SK-N-SH (cell line): ENCODE results near the gene FMN1. TPM values are rescaled to one million over a fixed set of nuclear protein-coding genes. Genes with fewer than 3 reads are reported as not detected.
A peak's percentile ranks its signal among the peaks of the same experiment; 100 is the strongest.

Experiments
- CTCF ChIA-PET: fragments of 300-600, 350-600 bp; formaldehyde crosslinking; extraction: SDS; loops from one replicate; lab custom pipeline; 2021; lab: Yijun Ruan, JAX
- POLR2A ChIA-PET: fragments of 350-600 bp; sonication (Branson Sonifier 250); formaldehyde crosslinking; extraction: SDS; loops from one replicate; lab custom pipeline; 2020; ENCODE audit warnings: antibody characterized with exemption, inconsistent platforms; lab: Yijun Ruan, JAX
- DNase-seq: peaks from one replicate; pipeline ENCODE4 v3.0.0; 2012
- H2AFZ ChIP-seq: fragments of 200-600 bp; sonication (generic); 2 replicates; pipeline ENCODE4 v1.8.1; 2016; ENCODE audit warnings: antibody characterized with exemption, mild to moderate bottlenecking, low read depth
- H3F3A ChIP-seq: fragments of 200-600 bp; sonication (generic); replicated peaks from 2 replicates; pipeline ENCODE3; 2016; ENCODE audit warnings: antibody characterized with exemption, mild to moderate bottlenecking; ENCODE audit not compliant: insufficient read depth
- H3K27ac ChIP-seq, 2 experiments: fragments of 200-500 bp in 1 of 2; fragments of 200-600 bp in 1 of 2; sonication (Bioruptor generic) in 1 of 2; sonication (generic), shearing (Covaris generic) in 1 of 2; 2 replicates each; pipeline versions ENCODE4 v1.5.1 to v1.6.1; 2014 to 2016; ENCODE audit warnings: low read depth in 2 of 2, inconsistent platforms in 1 of 2, low read length in 1 of 2, mild to moderate bottlenecking in 1 of 2, mixed read lengths in 1 of 2
- H3K27me3 ChIP-seq: fragments of 200-600 bp; sonication (generic), shearing (Covaris generic); 2 replicates; pipeline ENCODE4 v1.6.1; 2016; ENCODE audit warnings: mixed run types; ENCODE audit not compliant: insufficient read depth
- H3K36me3 ChIP-seq, 2 experiments: fragments of 200-500 bp in 1 of 2; fragments of 200-600 bp in 1 of 2; sonication (Bioruptor generic) in 1 of 2; sonication (generic) in 1 of 2; replicated peaks in 1 of 2; 2 replicates each; pipeline versions ENCODE3 to v1.5.1; 2014 to 2016; ENCODE audit warnings: low read length in 1 of 2, mild to moderate bottlenecking in 1 of 2; ENCODE audit not compliant: insufficient read depth in 2 of 2, control insufficient read depth in 1 of 2
- H3K4me1 ChIP-seq, 2 experiments: fragments of 200-500 bp in 1 of 2; fragments of 200-600 bp in 1 of 2; sonication (Bioruptor generic) in 1 of 2; sonication (generic), shearing (Covaris generic) in 1 of 2; 2 replicates each; pipeline versions ENCODE4 v1.5.1 to v1.6.1; 2014 to 2016; ENCODE audit warnings: low read depth in 1 of 2, low read length in 1 of 2, mixed run types in 1 of 2; ENCODE audit not compliant: insufficient read depth in 2 of 2, control insufficient read depth in 1 of 2
- H3K4me2 ChIP-seq: fragments of 200-600 bp; sonication (generic), shearing (Covaris generic); 2 replicates; pipeline ENCODE4 v1.6.1; 2017; ENCODE audit warnings: mixed run types
- H3K4me3 ChIP-seq, 2 experiments: fragments of 200-500 bp in 1 of 2; fragments of 200-600 bp in 1 of 2; sonication (Bioruptor generic) in 1 of 2; sonication (generic), shearing (Covaris generic) in 1 of 2; 2 replicates each; pipeline versions ENCODE4 v1.5.1 to v1.8.1; 2014 to 2016; ENCODE audit warnings: low read depth in 2 of 2, inconsistent platforms in 1 of 2, low read length in 1 of 2, mild to moderate bottlenecking in 1 of 2, mixed read lengths in 1 of 2, moderate library complexity in 1 of 2
- H3K79me2 ChIP-seq: fragments of 200-600 bp; sonication (generic); 2 replicates; pipeline ENCODE4 v1.8.1; 2017; ENCODE audit warnings: mild to moderate bottlenecking; ENCODE audit not compliant: insufficient read depth
- H3K9ac ChIP-seq: fragments of 200-600 bp; sonication (generic); 2 replicates; pipeline ENCODE4 v1.6.1; 2017; ENCODE audit warnings: mixed run types
- H3K9me2 ChIP-seq: fragments of 200-600 bp; sonication (generic); 2 replicates; pipeline ENCODE4 v1.6.1; 2017; ENCODE audit warnings: mixed run types
- H3K9me3 ChIP-seq: fragments of 200-600 bp; sonication (generic); 2 replicates; pipeline ENCODE4 v1.6.1; 2017; ENCODE audit warnings: mixed run types, mild to moderate bottlenecking, moderate library complexity
- H4K20me1 ChIP-seq: fragments of 200-600 bp; sonication (generic); 2 replicates; pipeline ENCODE4 v1.6.1; 2017; ENCODE audit warnings: mild to moderate bottlenecking, mixed run types; ENCODE audit not compliant: insufficient read depth
- ELF1 ChIP-seq: IDR thresholded peaks from 2 replicates; pipeline ENCODE4 v1.4.0; 2012
- EZH2phosphoT487 ChIP-seq: fragments of 200-600 bp; sonication (generic); IDR thresholded peaks from 2 replicates; pipeline ENCODE4 v1.6.1; 2017; ENCODE audit warnings: low read depth, mixed run types, mild to moderate bottlenecking, antibody characterized with exemption, moderate library complexity, borderline replicate concordance
- GABPA ChIP-seq: IDR thresholded peaks from 2 replicates; pipeline ENCODE4 v1.4.0; 2012; ENCODE audit warnings: low read depth, mild to moderate bottlenecking
- GATA2 ChIP-seq: sonication (generic); formaldehyde crosslinking; IDR thresholded peaks from 2 replicates; pipeline ENCODE4 v1.5.0; 2020; ENCODE audit warnings: mild to moderate bottlenecking, missing genetic modification reagents
- MXI1 ChIP-seq: IDR thresholded peaks from 2 replicates; pipeline ENCODE4 v1.6.1; 2012; ENCODE audit warnings: mild to moderate bottlenecking, low read depth, low read length, improper control_type of control experiment
- NFIC ChIP-seq: IDR thresholded peaks from 2 replicates; pipeline ENCODE4 v1.4.0; 2012; ENCODE audit warnings: borderline replicate concordance
- POLR2AphosphoS5 ChIP-seq: IDR thresholded peaks from 2 replicates; pipeline ENCODE4 v1.6.1; 2012; ENCODE audit warnings: low read depth, low read length
- RAD21 ChIP-seq: IDR thresholded peaks from 2 replicates; pipeline ENCODE4 v1.6.1; 2012; ENCODE audit warnings: mild to moderate bottlenecking, low read length
- RCOR1 ChIP-seq: fragments of 150-350 bp; IDR thresholded peaks from 2 replicates; pipeline ENCODE4 v1.6.1; 2017; ENCODE audit warnings: antibody characterized with exemption, low read length
- RXRA ChIP-seq: IDR thresholded peaks from 2 replicates; pipeline ENCODE4 v1.4.0; 2012; ENCODE audit warnings: low read depth, mild to moderate bottlenecking, borderline replicate concordance
- YY1 ChIP-seq: IDR thresholded peaks from 2 replicates; pipeline ENCODE4 v1.4.0; 2012; ENCODE audit warnings: low read depth, mild to moderate bottlenecking
- WGBS: methylation state at CpG from one replicate; pipeline ENCODE4 v1.1.6; 2017; ENCODE audit warnings: low lambda C conversion rate; 5-methylcytosine and 5-hydroxymethylcytosine counted together
- polyA plus RNA-seq, 3 experiments: library from polyadenylated mRNA; depleted of rRNA; stranded (reverse); fragments of >200 nt; gene quantifications; 2 replicates each; pipeline ENCODE4 v1.2.3, GENCODE V29; 2012
- TF ChIP-seq, protein P1 (sequence below): fragments of 200-600 bp; sonication (generic); IDR thresholded peaks from 2 replicates; pipeline ENCODE4 v1.6.1; 2017; ENCODE audit warnings: antibody characterized with exemption, mild to moderate bottlenecking, moderate library complexity
- TF ChIP-seq, protein P2 (sequence below): IDR thresholded peaks from 2 replicates; pipeline ENCODE4 v1.6.1; 2012; ENCODE audit warnings: mild to moderate bottlenecking, low read depth, low read length, moderate library complexity
- TF ChIP-seq, protein P3 (sequence below): IDR thresholded peaks from 2 replicates; pipeline ENCODE4; 2012
- TF ChIP-seq, protein P4 (sequence below): fragments of 150-350 bp; IDR thresholded peaks from 2 replicates; pipeline ENCODE4 v1.6.1; 2016; ENCODE audit warnings: mild to moderate bottlenecking, low read depth, low read length

The FMN1 gene
- polyA plus RNA-seq, 1 of the 3 experiments (the other 2 are of a cell fraction), result 9.1 TPM

DNA sequence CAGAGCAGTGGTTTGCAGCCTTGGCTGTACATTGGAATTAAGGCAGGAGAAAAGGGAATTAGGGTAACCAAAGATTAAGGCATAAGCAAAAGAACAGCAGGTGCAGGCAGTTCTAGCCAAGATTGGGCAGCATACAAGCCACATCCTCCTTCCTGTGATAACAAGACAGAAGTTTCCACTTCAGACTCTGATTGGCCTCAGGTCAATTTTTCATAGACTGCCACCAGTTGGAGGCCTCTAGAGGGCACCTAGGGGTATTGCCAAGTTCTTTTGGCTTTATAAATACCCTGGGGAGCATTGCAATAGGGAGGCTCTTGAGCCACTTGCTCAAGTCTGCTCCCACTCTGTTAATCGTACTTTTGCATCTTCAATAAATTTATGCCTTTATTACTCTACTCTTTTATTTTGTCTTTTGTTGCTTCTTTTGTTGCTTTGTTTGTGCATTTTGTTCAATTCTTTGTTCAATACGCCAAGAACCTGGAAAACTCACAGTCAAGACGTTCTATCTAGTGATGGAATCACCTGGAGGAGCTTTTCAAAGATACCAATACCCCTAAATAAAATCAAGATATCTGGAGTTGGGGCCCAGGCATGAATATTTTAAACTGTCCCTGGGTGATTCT, 32.2 kb upstream of the FMN1 start:
- no peaks in the 10 kb centered on the region for H3K4me1 ChIP-seq
- H3K9me3 ChIP-seq, result no peaks in the 10 kb centered on the region
- no peak overlapping the region for H3K27ac ChIP-seq
- H4K20me1 ChIP-seq, result no peaks in the 10 kb centered on the region
- WGBS, result 76% methylated on average over 3 of the region's 3 CpGs
- H3K27me3 ChIP-seq, result no peaks in the 10 kb centered on the region
- CTCF ChIA-PET, result interaction anchor here (2.8 to 4.3 kb wide), 3 partner anchors 10 to 474 kb away, joined by 11 to 24 read pairs (median 16); no protein-coding TSS in a partner anchor
- H3F3A ChIP-seq, result no peaks in the 10 kb centered on the region
- peak; percentile 32 for DNase-seq
- no peaks in the 10 kb centered on the region for H3K79me2 ChIP-seq
- no peak overlapping the region for H3K4me3 ChIP-seq
- no peaks in the 10 kb centered on the region for H3K36me3 ChIP-seq
- H2AFZ ChIP-seq, result no peak overlapping the region
- no peak for TF ChIP-seq RCOR1
- TF ChIP-seq NFIC, result peak; percentile 82
- TF ChIP-seq RAD21, result peak; percentile 33; the same call in 1 of the 2 replicates
- TF ChIP-seq, protein P1, sequence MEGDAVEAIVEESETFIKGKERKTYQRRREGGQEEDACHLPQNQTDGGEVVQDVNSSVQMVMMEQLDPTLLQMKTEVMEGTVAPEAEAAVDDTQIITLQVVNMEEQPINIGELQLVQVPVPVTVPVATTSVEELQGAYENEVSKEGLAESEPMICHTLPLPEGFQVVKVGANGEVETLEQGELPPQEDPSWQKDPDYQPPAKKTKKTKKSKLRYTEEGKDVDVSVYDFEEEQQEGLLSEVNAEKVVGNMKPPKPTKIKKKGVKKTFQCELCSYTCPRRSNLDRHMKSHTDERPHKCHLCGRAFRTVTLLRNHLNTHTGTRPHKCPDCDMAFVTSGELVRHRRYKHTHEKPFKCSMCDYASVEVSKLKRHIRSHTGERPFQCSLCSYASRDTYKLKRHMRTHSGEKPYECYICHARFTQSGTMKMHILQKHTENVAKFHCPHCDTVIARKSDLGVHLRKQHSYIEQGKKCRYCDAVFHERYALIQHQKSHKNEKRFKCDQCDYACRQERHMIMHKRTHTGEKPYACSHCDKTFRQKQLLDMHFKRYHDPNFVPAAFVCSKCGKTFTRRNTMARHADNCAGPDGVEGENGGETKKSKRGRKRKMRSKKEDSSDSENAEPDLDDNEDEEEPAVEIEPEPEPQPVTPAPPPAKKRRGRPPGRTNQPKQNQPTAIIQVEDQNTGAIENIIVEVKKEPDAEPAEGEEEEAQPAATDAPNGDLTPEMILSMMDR, result peak; percentile 59
- no peak for TF ChIP-seq RXRA
- TF ChIP-seq GATA2 (CRISPR knock-in tag), result no peak
- TF ChIP-seq MXI1, result no peak
- no peak for TF ChIP-seq YY1
- TF ChIP-seq, protein P2, sequence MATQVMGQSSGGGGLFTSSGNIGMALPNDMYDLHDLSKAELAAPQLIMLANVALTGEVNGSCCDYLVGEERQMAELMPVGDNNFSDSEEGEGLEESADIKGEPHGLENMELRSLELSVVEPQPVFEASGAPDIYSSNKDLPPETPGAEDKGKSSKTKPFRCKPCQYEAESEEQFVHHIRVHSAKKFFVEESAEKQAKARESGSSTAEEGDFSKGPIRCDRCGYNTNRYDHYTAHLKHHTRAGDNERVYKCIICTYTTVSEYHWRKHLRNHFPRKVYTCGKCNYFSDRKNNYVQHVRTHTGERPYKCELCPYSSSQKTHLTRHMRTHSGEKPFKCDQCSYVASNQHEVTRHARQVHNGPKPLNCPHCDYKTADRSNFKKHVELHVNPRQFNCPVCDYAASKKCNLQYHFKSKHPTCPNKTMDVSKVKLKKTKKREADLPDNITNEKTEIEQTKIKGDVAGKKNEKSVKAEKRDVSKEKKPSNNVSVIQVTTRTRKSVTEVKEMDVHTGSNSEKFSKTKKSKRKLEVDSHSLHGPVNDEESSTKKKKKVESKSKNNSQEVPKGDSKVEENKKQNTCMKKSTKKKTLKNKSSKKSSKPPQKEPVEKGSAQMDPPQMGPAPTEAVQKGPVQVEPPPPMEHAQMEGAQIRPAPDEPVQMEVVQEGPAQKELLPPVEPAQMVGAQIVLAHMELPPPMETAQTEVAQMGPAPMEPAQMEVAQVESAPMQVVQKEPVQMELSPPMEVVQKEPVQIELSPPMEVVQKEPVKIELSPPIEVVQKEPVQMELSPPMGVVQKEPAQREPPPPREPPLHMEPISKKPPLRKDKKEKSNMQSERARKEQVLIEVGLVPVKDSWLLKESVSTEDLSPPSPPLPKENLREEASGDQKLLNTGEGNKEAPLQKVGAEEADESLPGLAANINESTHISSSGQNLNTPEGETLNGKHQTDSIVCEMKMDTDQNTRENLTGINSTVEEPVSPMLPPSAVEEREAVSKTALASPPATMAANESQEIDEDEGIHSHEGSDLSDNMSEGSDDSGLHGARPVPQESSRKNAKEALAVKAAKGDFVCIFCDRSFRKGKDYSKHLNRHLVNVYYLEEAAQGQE, result no peak
- TF ChIP-seq EZH2phosphoT487, result no peak
- TF ChIP-seq, protein P3, sequence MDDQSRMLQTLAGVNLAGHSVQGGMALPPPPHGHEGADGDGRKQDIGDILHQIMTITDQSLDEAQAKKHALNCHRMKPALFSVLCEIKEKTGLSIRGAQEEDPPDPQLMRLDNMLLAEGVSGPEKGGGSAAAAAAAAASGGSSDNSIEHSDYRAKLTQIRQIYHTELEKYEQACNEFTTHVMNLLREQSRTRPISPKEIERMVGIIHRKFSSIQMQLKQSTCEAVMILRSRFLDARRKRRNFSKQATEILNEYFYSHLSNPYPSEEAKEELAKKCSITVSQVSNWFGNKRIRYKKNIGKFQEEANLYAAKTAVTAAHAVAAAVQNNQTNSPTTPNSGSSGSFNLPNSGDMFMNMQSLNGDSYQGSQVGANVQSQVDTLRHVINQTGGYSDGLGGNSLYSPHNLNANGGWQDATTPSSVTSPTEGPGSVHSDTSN, result no peak
- TF ChIP-seq, protein P4, sequence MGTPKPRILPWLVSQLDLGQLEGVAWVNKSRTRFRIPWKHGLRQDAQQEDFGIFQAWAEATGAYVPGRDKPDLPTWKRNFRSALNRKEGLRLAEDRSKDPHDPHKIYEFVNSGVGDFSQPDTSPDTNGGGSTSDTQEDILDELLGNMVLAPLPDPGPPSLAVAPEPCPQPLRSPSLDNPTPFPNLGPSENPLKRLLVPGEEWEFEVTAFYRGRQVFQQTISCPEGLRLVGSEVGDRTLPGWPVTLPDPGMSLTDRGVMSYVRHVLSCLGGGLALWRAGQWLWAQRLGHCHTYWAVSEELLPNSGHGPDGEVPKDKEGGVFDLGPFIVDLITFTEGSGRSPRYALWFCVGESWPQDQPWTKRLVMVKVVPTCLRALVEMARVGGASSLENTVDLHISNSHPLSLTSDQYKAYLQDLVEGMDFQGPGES, result no peak
- no peak for TF ChIP-seq POLR2AphosphoS5
- no peak for TF ChIP-seq GABPA
- TF ChIP-seq ELF1, result no peak
- H3K4me2 ChIP-seq, result no peak overlapping the region
- H3K9me2 ChIP-seq, result no peaks in the 10 kb centered on the region
- POLR2A ChIA-PET, result no interaction called here
- H3K9ac ChIP-seq, result no peak overlapping the region
